ENCODE results near the gene FAXC.

Gene FAXC

GRCh38 chr6:99236010-99236409, 113.5 kb downstream of the FAXC start:
- no peaks in the 10 kb centered on the region for H3K9me3 ChIP-seq (ENCODE audit: low read length)
- H3K36me3 ChIP-seq (ENCODE audit: insufficient read depth, low read length) = no peaks in the 10 kb centered on the region
- H3K4me1 ChIP-seq (ENCODE audit: insufficient read depth, low read length) = no peaks in the 10 kb centered on the region
- H3K9ac ChIP-seq (ENCODE audit: low read length) = no peak overlapping the region
- no peak overlapping the region for H3K27ac ChIP-seq (ENCODE audit: low read depth, low read length)
- no peak overlapping the region for H3K4me3 ChIP-seq (ENCODE audit: low read depth in 1 of 2, low read length in 2 of 2)
- peaks cover 0 to 4% of the 10 kb centered on the region in 2 donors for H3K27me3 ChIP-seq (ENCODE audit: control insufficient read depth in 1 of 2, insufficient read depth in 2 of 2, low read length in 2 of 2)

GRCh38 chr6:99233219-99233618, 116.3 kb downstream of the FAXC start:
- no peak overlapping the region for H3K4me3 ChIP-seq (ENCODE audit: low read depth in 1 of 2, low read length in 2 of 2)
- H3K9me3 ChIP-seq (ENCODE audit: low read length) = no peaks in the 10 kb centered on the region
- no peak overlapping the region for H3K27ac ChIP-seq (ENCODE audit: low read depth, low read length)
- peaks cover 0 to 4% of the 10 kb centered on the region in 2 donors for H3K27me3 ChIP-seq (ENCODE audit: control insufficient read depth in 1 of 2, insufficient read depth in 2 of 2, low read length in 2 of 2)
- no peaks in the 10 kb centered on the region for H3K4me1 ChIP-seq (ENCODE audit: insufficient read depth, low read length)
- no peaks in the 10 kb centered on the region for H3K36me3 ChIP-seq (ENCODE audit: insufficient read depth, low read length)
- no peak overlapping the region for H3K9ac ChIP-seq (ENCODE audit: low read length)

DNA sequence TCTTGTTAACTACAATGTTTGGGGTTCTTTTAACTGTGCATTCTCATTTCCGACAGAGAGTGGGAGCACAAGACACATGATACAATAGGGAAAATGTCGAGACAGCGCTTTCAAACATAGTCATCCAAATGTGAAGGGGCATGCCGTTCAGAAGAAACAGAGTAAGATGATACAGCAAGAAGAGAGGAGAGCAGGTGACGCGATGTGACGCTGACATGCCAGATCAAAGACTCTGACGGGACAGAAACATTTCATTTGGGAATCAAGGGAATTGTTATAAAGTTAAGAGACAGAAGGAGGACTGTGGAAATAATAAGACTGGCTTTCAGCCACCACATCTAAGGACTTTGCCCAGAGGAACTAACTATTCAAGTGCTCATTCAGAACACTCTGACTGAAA, 117.4 kb downstream of the FAXC start:
- H3K4me1 ChIP-seq (ENCODE audit: insufficient read depth, low read length) = no peaks in the 10 kb centered on the region
- H3K4me3 ChIP-seq (ENCODE audit: low read depth in 1 of 2, low read length in 2 of 2) = no peak overlapping the region
- H3K27ac ChIP-seq (ENCODE audit: low read depth, low read length) = no peak overlapping the region
- H3K9me3 ChIP-seq (ENCODE audit: low read length) = no peaks in the 10 kb centered on the region
- no peak overlapping the region for H3K9ac ChIP-seq (ENCODE audit: low read length)
- no peaks in the 10 kb centered on the region for H3K36me3 ChIP-seq (ENCODE audit: insufficient read depth, low read length)
- peaks cover 0 to 4% of the 10 kb centered on the region in 2 donors for H3K27me3 ChIP-seq (ENCODE audit: control insufficient read depth in 1 of 2, insufficient read depth in 2 of 2, low read length in 2 of 2)

DNA sequence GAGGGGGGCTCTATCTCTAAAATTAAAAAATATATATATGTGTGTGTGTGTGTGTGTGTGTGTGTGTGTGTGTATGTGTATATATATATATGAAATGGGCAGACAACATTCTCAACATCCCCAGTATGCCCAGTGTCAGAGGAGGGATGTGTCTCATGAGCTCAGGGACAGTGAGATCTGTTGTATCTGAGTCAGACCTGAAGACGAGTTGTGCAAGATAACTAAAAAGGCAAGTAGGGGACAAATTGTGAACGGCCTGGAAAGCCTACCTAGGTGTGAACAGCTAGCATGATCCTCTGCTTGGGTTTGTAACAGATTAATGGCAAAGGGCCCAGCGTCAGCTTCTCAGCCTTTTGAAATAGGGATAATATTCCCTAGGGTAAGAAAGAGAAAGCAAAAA, 124.3 kb downstream of the FAXC start:
- Histone ChIP-seq H3K27ac (ENCODE audit: low read depth, low read length) (no peak overlapping the region), H3K9ac (ENCODE audit: low read length) (no peak overlapping the region), H3K4me1 (ENCODE audit: insufficient read depth, low read length) (no peaks in the 10 kb centered on the region), H3K4me3 (ENCODE audit: low read depth in 1 of 2, low read length in 2 of 2) (no peak overlapping the region), H3K9me3 (ENCODE audit: low read length) (no peaks in the 10 kb centered on the region), H3K27me3 (ENCODE audit: control insufficient read depth in 1 of 2, insufficient read depth in 2 of 2, low read length in 2 of 2) (no peaks in the 10 kb centered on the region), H3K36me3 (ENCODE audit: insufficient read depth, low read length) (no peaks in the 10 kb centered on the region)

All from muscle layer of colon (tissue), 2 donors.